SH-SY5Y (cell line): ENCODE data around the gene CASQ2.
A peak's percentile ranks its signal among the peaks of the same experiment; 100 is the strongest.

Source experiments
- GATA2 ChIP-seq: IDR thresholded peaks from 2 replicates; pipeline ENCODE4 v1.6.1; 2011; ENCODE audit warnings: mild to moderate bottlenecking, low read depth, low read length
- GATA3 ChIP-seq: IDR thresholded peaks from 2 replicates; pipeline ENCODE4 v1.6.1; 2011; ENCODE audit warnings: low read depth, mild to moderate bottlenecking, low read length, moderate library complexity

CASQ2 gene

GRCh38 chr1:115727706-115728249 lies 40.7 kb downstream of the CASQ2 start:
- TF ChIP-seq GATA3, result no peak

DNA sequence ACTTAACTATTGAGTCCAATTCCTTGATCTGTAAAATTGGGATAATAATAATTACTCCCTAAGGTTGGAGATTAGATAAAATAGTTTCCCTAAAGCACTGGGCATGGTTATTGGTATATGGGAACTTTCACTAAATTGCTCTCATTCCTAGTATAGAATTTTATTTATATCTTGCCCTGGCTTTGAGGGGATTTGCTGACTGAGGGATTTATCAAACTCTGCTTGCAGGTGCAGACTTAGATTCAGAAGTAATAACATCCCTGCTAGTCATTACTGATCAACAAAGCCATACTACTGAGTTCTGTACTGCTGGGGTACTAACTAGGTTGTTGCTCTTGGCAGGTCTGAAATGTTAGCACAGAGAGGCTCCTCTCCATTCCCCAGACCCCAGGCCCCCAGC lies 41.9 kb downstream of the CASQ2 start:
- TF ChIP-seq GATA2, result no peak
- no peak for TF ChIP-seq GATA3

GRCh38 chr1:115726161-115726560 lies 42.4 kb downstream of the CASQ2 start:
- TF ChIP-seq GATA2 (no peak), GATA3 (no peak)

- no peak for TF ChIP-seq GATA2
- TF ChIP-seq GATA3, result no peak
Measured at GRCh38 chr1:115725600-115725999, 42.9 kb downstream of the CASQ2 start.

GRCh38 chr1:115723756-115724155 lies 44.8 kb downstream of the CASQ2 start:
- TF ChIP-seq GATA2, result no peak
- no peak for TF ChIP-seq GATA3

DNA sequence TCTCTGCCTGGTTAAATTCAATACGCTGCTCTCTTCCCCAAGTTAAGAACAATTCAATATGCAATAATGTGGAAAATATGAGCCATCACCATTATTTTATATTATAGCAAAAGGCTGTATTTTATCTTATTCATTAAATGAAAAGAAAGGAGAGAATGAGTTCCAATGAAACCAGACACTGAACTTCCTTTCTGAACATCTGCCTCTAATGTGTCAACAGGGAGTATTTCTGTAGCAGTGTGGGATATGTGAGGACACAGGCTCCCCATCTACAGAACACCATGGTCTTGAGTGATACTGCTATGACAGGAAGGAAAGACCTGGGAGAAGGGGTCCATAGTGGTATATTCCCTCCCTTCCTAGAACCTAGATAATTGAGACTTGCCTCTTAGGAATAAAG lies 46.3 kb downstream of the CASQ2 start:
- no peak for TF ChIP-seq GATA2
- no peak for TF ChIP-seq GATA3

GRCh38 chr1:115719285-115719684 lies 49.2 kb downstream of the CASQ2 start:
- no peak for TF ChIP-seq GATA3
- TF ChIP-seq GATA2, result peak; percentile 74

GRCh38 chr1:115718011-115718754 lies 50.3 kb downstream of the CASQ2 start:
- TF ChIP-seq GATA3, result peak; percentile 91
- peak; percentile 98 for TF ChIP-seq GATA2

DNA sequence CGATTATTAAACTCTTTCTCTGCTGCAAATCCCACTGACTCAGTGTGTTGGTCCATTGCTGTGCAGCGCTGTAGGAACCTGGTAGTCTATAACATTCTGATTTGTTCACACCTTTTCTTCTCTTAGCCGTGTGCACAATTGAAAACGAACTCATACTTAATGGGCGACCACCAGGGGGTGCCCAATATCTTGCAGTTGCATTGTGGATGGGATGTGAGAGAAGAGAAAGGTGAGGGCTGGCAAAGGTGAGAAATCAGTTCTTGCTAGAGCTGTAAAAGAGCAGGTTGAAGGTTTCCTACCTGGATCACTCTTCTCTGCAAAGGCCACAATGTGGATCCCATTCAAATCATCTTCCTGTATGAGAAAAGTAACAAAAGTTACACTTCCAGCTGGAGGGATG lies 51.0 kb downstream of the CASQ2 start:
- TF ChIP-seq GATA3 (no peak), GATA2 (no peak)

DNA sequence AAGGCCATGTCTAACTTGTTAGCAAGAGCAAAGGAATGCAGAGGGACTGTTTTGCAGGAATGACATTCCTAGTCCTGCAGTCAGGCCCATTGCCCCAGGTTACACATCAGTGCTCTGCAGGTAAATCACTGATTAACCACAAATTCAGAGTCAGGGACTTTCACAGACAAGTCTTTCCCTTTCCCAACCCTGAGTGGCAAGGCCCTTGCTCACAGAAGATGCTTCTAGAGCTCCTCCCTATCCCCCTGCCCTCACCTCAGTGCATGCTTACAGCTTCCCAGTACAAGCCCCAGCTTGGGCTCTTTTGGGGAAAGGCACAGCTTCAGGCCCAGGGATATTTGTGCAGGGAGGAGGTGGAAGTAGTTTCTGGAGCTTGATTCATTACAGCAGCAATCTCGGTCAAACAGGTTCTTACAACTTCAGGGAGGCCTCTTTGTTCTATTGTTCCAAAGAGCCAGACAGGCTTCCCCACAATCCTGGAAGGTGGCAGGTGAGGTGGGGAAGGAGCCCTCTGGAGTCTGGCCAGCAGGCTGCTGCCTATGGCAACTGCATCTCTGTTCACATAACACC lies 53.9 kb downstream of the CASQ2 start:
- TF ChIP-seq GATA2 (no peak), GATA3 (no peak)

DNA sequence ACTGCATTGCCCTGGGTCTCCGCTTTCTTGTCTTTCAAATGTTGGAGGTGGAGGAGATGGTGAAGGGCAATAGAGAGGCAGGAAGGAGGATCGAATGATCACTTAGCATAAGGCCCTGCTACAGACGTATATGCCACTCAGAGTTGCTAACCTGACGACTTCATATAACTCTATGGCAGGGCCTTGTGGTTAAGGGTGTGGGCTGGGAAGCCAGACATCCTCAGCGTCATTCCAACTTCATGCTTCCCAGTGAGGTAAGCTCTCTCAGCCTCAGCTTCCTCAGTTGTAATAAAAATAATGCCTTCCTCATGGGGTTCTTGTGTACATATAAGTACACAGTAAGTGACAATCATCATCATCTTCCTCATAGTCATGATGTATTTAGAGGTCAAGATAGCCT lies 54.6 kb downstream of the CASQ2 start:
- TF ChIP-seq GATA3 (no peak), GATA2 (no peak)

DNA sequence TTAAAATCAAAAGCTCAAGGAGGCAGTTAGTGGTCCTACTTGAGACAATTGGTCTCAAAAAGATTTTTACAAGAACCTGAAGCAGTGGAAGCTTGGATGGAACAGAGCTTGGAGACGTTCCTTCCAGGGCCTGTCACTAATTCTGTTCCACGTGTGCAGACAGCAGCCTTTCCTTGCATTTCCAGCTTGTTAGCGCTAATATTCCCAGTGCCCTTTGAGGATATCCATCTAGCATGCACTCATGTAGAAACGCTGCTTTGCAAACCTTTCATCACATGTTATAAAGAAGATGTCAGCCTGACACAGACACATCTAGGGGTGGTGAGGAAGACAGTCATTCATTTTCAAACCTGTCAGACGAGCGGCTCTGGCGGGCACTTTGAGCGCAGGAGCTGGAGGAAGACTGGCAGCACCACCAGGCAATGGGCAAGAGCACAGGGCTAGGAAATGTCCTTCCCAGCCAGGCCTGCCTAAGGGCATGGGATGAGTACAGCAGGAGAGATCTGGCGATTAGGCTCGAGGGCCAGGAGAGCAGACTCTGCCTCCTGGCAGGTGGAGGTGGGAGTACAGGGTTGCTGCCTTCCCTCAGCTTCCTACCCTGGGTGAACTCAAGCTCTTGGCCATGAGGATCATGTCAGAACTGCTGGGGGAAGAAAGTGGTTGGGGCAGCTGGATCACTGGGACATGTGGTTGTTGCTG lies 55.5 kb downstream of the CASQ2 start:
- TF ChIP-seq GATA3 (no peak), GATA2 (peak; percentile 50; the same call in 1 of the 2 replicates)

GRCh38 chr1:115710859-115711624 lies 57.5 kb downstream of the CASQ2 start:
- TF ChIP-seq GATA2, result no peak
- no peak for TF ChIP-seq GATA3
